Measurements from ENCODE around the gene STK32C. TPM values are rescaled to one million over a fixed set of nuclear protein-coding genes. Genes with fewer than 3 reads are reported as not detected.

Gene STK32C
- total and polyA plus RNA-seq, 10 of the 15 experiments (the other 5 are each of a cell fraction or from before 2014, with no cell fraction given) = 1.5 to 18.1 (median 6.4) TPM

GRCh38 chr10:132199268-132199853 lies 108.4 kb downstream of the STK32C start:
- ChIA-PET CTCF (no interaction called here), SMC1A (ENCODE audit: uncharacterized antibody, unreplicated experiment) (no interaction called here), RAD21 (ENCODE audit: unreplicated experiment) (no interaction called here), POLR2A (no interaction called here)
- no peak overlapping the region for H2AFZ ChIP-seq (ENCODE audit: control insufficient read depth, low read depth, low read length)
- no peak overlapping the region for H3K9ac ChIP-seq (ENCODE audit: control insufficient read depth, insufficient read depth, low read length)
- intact Hi-C loops (cut with micrococcal nuclease; ENCODE audit: unreplicated experiment) (no loop called here), in situ Hi-C loops (cut with MboI) (no loop called here)
- BruUV-seq (replicated peaks) = no TSS peak
- no peak overlapping the region for H3K4me3 ChIP-seq
- H3K27ac ChIP-seq (ENCODE audit: control insufficient read depth, insufficient read depth) = no peak overlapping the region
- no peak overlapping the region for H3K4me2 ChIP-seq (ENCODE audit: control insufficient read depth, insufficient read depth)
- H3K36me3 ChIP-seq (ENCODE audit: control insufficient read depth in 2 of 2, insufficient read depth in 2 of 2, low read length in 1 of 2) = no peaks in the 10 kb centered on the region
- WGBS (ENCODE audit: insufficient coverage, insufficient replicate concordance, low lambda C conversion rate, missing lambda C conversion rate) = 30% methylated on average over 11 of the region's 11 CpGs
- no peak for FAIRE-seq
- no peaks in the 10 kb centered on the region for H3K9me3 ChIP-seq (replicated peaks; ENCODE audit: control insufficient read depth, insufficient read depth, low read length)
- no peaks in the 10 kb centered on the region for H3K27me3 ChIP-seq (replicated peaks in 1 of 2; ENCODE audit: control insufficient read depth in 2 of 2, insufficient read depth in 2 of 2, low read length in 1 of 2)
- no peaks in the 10 kb centered on the region for H4K20me1 ChIP-seq (ENCODE audit: control insufficient read depth, insufficient read depth)
- ATAC-seq = no peak
- no peaks in the 10 kb centered on the region for H3K4me1 ChIP-seq (ENCODE audit: control insufficient read depth, insufficient read depth, low read length)
- no peaks in the 10 kb centered on the region for H3K79me2 ChIP-seq (ENCODE audit: control insufficient read depth, insufficient read depth, low read length)
- no peak for DNase-seq (ENCODE audit: low read depth, low spot score)
- no peak for TF ChIP-seq CEBPZ (IDR thresholded peaks at IDR 0.05; ENCODE audit: low read depth, low read length)
- no peak for TF ChIP-seq ZNF217 (IDR thresholded peaks at IDR 0.05)
- TF ChIP-seq, protein P1, sequence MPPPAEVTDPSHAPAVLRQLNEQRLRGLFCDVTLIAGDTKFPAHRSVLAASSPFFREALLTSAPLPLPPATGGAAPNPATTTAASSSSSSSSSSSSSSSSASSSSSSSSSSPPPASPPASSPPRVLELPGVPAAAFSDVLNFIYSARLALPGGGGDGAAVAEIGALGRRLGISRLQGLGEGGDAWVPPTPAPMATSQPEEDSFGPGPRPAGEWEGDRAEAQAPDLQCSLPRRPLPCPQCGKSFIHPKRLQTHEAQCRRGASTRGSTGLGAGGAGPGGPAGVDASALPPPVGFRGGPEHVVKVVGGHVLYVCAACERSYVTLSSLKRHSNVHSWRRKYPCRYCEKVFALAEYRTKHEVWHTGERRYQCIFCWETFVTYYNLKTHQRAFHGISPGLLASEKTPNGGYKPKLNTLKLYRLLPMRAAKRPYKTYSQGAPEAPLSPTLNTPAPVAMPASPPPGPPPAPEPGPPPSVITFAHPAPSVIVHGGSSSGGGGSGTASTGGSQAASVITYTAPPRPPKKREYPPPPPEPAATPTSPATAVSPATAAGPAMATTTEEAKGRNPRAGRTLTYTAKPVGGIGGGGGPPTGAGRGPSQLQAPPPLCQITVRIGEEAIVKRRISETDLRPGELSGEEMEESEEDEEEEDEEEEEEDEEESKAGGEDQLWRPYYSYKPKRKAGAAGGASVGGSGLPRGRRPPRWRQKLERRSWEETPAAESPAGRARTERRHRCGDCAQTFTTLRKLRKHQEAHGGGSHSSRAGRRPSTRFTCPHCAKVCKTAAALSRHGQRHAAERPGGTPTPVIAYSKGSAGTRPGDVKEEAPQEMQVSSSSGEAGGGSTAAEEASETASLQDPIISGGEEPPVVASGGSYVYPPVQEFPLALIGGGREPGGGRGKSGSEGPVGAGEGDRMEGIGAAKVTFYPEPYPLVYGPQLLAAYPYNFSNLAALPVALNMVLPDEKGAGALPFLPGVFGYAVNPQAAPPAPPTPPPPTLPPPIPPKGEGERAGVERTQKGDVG (CRISPR knock-in tag; IDR thresholded peaks at IDR 0.05) = no peak
- no peak for TF ChIP-seq BCL3 (IDR thresholded peaks at IDR 0.05; ENCODE audit: borderline replicate concordance, insufficient read depth, low read depth, low read length, poor library complexity, severe bottlenecking)
- TF ChIP-seq SUZ12 (IDR thresholded peaks at IDR 0.05; ENCODE audit: unreplicated experiment) = no peak
- TF ChIP-seq CEBPB (IDR thresholded peaks at IDR 0.05; ENCODE audit: borderline replicate concordance in 1 of 2, low read depth in 2 of 2, low read length in 2 of 2) = no peak
- TF ChIP-seq, protein P2, sequence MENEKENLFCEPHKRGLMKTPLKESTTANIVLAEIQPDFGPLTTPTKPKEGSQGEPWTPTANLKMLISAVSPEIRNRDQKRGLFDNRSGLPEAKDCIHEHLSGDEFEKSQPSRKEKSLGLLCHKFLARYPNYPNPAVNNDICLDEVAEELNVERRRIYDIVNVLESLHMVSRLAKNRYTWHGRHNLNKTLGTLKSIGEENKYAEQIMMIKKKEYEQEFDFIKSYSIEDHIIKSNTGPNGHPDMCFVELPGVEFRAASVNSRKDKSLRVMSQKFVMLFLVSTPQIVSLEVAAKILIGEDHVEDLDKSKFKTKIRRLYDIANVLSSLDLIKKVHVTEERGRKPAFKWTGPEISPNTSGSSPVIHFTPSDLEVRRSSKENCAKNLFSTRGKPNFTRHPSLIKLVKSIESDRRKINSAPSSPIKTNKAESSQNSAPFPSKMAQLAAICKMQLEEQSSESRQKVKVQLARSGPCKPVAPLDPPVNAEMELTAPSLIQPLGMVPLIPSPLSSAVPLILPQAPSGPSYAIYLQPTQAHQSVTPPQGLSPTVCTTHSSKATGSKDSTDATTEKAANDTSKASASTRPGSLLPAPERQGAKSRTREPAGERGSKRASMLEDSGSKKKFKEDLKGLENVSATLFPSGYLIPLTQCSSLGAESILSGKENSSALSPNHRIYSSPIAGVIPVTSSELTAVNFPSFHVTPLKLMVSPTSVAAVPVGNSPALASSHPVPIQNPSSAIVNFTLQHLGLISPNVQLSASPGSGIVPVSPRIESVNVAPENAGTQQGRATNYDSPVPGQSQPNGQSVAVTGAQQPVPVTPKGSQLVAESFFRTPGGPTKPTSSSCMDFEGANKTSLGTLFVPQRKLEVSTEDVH (IDR thresholded peaks at IDR 0.05; ENCODE audit: low read depth, partially characterized antibody) = no peak

Measured in GM12878 (cell line).